Immature natural killer cell (primary cell): ENCODE data around the gene STX16. TPM values are rescaled to one million over a fixed set of nuclear protein-coding genes. Genes with fewer than 3 reads are reported as not detected.
"Not testable (repeated sequence)": the region's sequence is repeated elsewhere in the genome, so short reads cannot be mapped to it uniquely, and the experiment has no call there.

ENCODE experiments used
- DNase-seq, 3 donors: peaks; one replicate each; pipeline ENCODE4 v3.0.0; 2022; ENCODE audit warnings: mixed read lengths in 1 of 3
- H3K27ac Mint-ChIP-seq, 6 donors: one replicate each; pipeline ENCODE4 v1.8.0; 2020; ENCODE audit warnings: mixed read lengths in 6 of 6, mild to moderate bottlenecking in 5 of 6, inconsistent platforms in 4 of 6, moderate library complexity in 3 of 6
- H3K27me3 Mint-ChIP-seq, 3 donors: one replicate each; pipeline ENCODE4 v1.8.0; 2020 to 2021; ENCODE audit warnings: low read depth in 3 of 3, mild to moderate bottlenecking in 3 of 3, mixed read lengths in 3 of 3, moderate library complexity in 3 of 3, inconsistent platforms in 1 of 3
- H3K36me3 Mint-ChIP-seq, 3 donors: one replicate each; pipeline ENCODE4 v1.8.0; 2020; ENCODE audit warnings: mixed read lengths in 3 of 3, inconsistent platforms in 2 of 3, mild to moderate bottlenecking in 2 of 3
- H3K4me1 Mint-ChIP-seq, 2 donors: one replicate each; pipeline ENCODE4 v1.8.0; 2020; ENCODE audit warnings: inconsistent platforms in 2 of 2, mild to moderate bottlenecking in 2 of 2, mixed read lengths in 2 of 2, moderate library complexity in 1 of 2
- H3K4me3 Mint-ChIP-seq, 5 donors: one replicate each; pipeline ENCODE4 v1.8.0; 2020; ENCODE audit warnings: mild to moderate bottlenecking in 5 of 5, mixed read lengths in 5 of 5, inconsistent platforms in 3 of 5, moderate library complexity in 3 of 5
- H3K9me3 Mint-ChIP-seq, 6 donors: one replicate each; pipeline ENCODE4 v1.8.0; 2020; ENCODE audit warnings: mild to moderate bottlenecking in 6 of 6, mixed read lengths in 6 of 6, inconsistent platforms in 4 of 6, moderate library complexity in 3 of 6
- polyA plus RNA-seq, 3 donors: library from polyadenylated mRNA; unstranded; fragments of 300-500 nt; fragmentation: Illumina TruSeq; gene quantifications; one replicate each; pipeline ENCODE4 v1.2.3, GENCODE V29; 2021

Gene STX16
- polyA plus RNA-seq, 3 donors from 2014 or later = 17.2 to 24.9 (median 21.1) TPM

DNA sequence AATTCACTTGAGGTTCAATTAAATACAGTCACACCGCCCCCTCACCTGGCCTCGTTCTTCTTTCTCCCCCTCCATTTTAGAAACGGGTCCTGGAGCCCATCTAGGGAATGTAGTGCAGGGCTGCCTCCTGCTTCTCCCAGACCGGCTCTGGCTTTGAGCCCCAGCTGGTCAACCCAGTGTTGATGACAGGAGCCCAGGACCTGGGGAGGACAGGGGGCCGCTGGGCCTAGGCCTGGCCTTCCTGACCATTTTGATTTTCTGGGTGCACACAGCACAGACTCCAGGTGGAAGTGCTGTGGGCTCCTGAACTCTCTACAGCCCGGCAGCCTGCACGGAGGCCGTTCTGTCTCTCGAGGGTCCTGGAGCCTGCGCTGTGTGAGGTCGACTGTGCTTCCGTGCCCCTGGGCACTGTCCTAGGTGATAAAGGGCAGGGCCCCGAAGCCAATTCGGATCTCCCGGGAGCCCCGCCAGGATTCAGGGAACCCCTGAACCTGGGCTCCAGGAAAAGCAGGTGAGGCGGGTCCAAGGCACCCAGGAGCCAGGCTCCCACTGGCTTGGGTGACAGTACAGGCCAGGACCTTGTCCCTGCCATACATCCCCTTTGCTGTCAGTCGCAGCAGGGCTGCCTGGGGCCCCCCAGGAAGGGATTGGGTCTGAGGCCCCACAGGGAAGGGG lies 64.9 kb downstream of the STX16 start:
- H3K27me3 Mint-ChIP-seq = peaks cover 0 to 3% (median 2%) of the 10 kb centered on the region in 3 donors
- H3K4me1 Mint-ChIP-seq = no peaks in the 10 kb centered on the region

DNA sequence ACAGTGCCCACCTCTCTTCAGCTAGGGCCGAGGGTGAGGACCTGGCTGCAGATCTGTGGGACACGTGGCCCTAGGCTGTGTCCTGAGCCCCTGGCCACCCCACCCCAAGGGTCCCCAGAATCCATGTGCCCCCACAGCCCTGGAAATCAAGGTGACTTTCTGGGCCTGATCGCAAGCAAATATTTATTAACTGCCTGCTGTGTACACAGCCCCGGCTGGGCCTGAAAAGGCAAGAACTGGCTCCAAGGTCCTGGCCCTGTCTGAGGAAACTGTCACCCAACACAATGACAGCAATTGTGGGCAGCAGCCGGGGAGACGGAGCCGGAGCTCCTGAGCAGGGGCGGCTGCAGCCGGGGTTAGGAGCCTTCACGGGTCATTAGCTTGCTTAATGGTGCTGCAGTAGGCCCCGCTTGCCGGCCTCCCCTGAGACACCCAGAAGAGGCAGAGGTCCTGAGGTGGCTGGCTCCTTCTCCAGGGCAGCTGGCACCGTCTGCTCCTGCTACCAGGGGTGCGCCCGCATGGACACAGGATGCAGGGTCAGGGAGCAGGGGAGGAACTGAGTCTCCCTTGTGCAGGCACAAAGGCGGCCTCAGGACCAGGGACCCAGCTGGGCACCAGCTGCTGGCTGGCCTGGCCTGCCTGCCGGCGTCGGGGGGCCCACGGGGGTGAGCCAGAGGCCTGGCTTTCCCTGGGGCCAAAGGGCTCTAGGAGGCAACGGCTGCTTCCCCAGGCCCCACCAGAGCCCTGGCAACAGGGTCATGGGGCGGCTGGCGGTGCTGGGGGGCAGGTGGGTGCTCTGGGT lies 65.6 kb downstream of the STX16 start:
- Mint-ChIP-seq H3K9me3 (no peaks in the 10 kb centered on the region), H3K36me3 (no peaks in the 10 kb centered on the region), H3K4me1 (no peaks in the 10 kb centered on the region), H3K4me3 (no peak overlapping the region), H3K27ac (no peak overlapping the region), H3K27me3 (peaks cover 2 to 3% (median 3%) of the 10 kb centered on the region in 3 donors)
- DNase-seq = no peak

More for the DNA sequence above, 64.9 kb downstream of the STX16 start:
- no peak for DNase-seq
- Mint-ChIP-seq H3K36me3 (no peaks in the 10 kb centered on the region), H3K4me3 (no peak overlapping the region), H3K27ac (no peak overlapping the region), H3K9me3 (no peaks in the 10 kb centered on the region)

DNA sequence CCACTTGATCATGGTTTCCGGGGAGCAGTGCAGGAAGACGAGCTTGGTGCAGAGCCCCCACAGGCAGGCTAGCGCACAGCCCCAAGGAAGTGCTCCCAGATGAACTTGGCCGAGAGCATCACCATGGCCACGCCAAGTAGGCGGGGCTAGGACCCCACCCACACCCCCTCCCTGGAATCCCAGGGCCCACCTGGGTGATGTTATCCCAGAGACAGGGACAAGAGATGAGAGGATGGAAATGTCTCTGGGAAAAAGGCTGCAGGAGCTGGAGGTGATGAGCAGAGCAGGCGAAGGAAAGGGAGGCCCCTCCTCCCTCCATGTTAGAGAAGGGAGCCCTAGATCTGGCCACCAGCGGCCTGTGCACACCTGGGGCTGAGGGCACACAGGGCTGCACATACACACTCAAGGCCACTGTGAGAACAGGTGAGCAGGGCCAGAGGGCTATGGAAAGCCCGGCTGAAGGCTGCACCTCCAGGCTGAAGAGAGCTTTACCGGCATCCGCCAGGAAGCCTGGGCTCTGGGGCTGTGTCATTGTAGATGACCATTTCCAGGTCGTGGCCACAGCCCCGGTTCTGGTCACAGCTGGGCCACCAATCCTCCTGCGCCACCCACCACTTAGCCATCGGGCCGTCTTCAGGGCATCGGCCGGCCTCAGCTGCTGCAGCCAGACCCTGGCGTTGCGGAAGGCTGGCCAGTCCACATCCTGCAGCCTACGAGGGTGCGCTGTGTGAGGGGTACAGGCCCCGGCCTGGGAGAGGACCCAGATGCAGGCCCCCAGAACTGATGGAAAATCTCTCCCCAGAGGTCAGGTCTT lies 66.4 kb downstream of the STX16 start:
- H3K27me3 Mint-ChIP-seq = peaks cover 0 to 3% (median 3%) of the 10 kb centered on the region in 3 donors
- no peaks in the 10 kb centered on the region for H3K4me1 Mint-ChIP-seq
- no peaks in the 10 kb centered on the region for H3K9me3 Mint-ChIP-seq
- no peaks in the 10 kb centered on the region for H3K36me3 Mint-ChIP-seq
- no peak for DNase-seq
- H3K27ac Mint-ChIP-seq = no peak overlapping the region
- no peak overlapping the region for H3K4me3 Mint-ChIP-seq

DNA sequence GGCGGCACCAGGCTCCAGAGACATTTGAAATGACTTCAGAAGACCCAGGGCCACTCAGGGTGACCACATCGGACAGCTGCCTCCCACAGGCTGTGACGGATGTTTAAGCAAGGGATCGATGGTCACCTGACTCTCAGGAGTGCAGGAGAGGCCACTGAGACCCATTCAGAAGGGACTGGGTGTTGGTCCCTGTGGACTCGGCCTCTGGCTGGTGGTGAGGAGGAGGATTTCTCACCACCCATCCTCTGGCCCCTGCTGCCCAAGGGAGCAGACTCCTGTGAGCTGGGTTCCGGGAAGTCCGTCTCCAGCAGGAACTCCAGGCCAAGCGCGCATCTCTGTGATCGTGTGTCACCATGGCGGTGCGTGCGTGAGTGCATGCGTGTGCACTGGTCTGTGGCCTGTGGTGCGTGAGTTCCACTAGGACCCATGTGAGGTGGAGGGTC lies 67.1 kb downstream of the STX16 start:
- Mint-ChIP-seq H3K27ac (no peak overlapping the region), H3K36me3 (no peaks in the 10 kb centered on the region), H3K4me1 (no peaks in the 10 kb centered on the region), H3K4me3 (no peak overlapping the region), H3K9me3 (no peaks in the 10 kb centered on the region), H3K27me3 (peaks cover 0 to 5% (median 5%) of the 10 kb centered on the region in 3 donors)
- no peak for DNase-seq

DNA sequence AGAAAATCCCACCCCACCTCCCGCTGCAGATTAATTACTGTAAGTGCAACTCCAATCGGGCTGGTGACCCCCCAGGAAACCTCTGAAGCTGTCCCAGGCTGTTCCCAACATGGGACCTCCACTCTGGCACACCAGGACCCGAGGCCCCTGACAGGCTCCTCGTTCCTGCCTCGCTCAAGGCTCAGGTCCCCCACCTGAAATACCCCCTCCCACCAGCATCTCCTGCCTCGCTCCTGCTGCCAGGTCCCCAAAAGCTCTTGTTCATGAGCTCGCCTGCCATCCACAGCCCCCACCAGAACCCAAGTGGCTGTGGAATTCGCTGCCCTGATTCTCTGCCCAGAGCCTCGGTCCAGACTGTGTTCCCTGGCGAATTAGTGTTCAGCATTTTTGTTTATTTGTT lies 67.6 kb downstream of the STX16 start:
- H3K27ac Mint-ChIP-seq = no peak overlapping the region
- no peak for DNase-seq
- H3K27me3 Mint-ChIP-seq = peaks cover 0 to 5% (median 5%) of the 10 kb centered on the region in 3 donors
- H3K36me3 Mint-ChIP-seq = no peaks in the 10 kb centered on the region
- no peaks in the 10 kb centered on the region for H3K9me3 Mint-ChIP-seq
- H3K4me1 Mint-ChIP-seq = no peaks in the 10 kb centered on the region
- no peak overlapping the region for H3K4me3 Mint-ChIP-seq

DNA sequence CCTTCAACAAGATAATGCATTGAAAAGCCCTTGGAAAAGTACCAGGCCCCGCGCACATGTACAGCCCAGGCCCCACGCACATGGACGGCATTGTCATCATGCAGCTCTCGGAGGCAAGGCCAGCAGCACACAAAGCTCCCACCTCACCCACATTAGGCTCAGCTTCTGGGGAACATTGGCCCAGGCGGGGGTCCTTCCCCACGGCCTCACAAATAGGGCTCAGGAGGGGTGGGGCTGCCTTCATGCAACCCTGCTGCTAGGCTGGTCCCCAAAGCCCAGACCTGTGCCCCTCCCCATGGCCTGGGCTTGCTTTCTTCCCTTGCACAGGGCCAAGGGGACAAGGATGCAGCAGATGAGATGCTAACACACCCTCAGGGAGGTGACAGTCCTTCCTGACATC lies 68.2 kb downstream of the STX16 start:
- no peak for DNase-seq
- Mint-ChIP-seq H3K36me3 (no peaks in the 10 kb centered on the region), H3K27me3 (peaks cover 0 to 7% (median 5%) of the 10 kb centered on the region in 3 donors), H3K27ac (no peak overlapping the region), H3K9me3 (no peaks in the 10 kb centered on the region), H3K4me1 (no peaks in the 10 kb centered on the region), H3K4me3 (no peak overlapping the region)

DNA sequence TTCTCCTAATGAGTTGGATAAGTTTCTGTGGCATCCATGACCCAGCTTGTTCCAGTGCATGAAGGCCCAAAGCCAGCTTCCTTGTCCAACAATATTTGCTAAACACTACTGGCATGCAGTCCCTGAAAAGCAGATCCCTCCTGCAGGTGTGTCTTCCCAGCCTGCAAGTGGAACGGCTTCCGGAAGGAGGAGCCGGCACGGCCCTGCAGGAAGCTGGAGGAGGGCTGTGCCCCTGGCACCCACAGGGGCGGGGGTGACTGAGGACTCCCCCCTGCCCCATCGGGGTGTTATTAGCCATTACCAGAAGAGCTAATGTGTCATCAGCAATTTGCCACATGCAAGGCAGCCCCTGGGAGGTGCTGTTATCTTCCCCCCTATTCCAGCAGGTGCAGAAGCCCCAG lies 68.9 kb downstream of the STX16 start:
- no peak for DNase-seq
- H3K9me3 Mint-ChIP-seq = no peaks in the 10 kb centered on the region
- peaks cover 0 to 8% (median 5%) of the 10 kb centered on the region in 3 donors for H3K27me3 Mint-ChIP-seq
- no peaks in the 10 kb centered on the region for H3K36me3 Mint-ChIP-seq
- no peak overlapping the region for H3K27ac Mint-ChIP-seq
- H3K4me1 Mint-ChIP-seq = no peaks in the 10 kb centered on the region
- no peak overlapping the region for H3K4me3 Mint-ChIP-seq

DNA sequence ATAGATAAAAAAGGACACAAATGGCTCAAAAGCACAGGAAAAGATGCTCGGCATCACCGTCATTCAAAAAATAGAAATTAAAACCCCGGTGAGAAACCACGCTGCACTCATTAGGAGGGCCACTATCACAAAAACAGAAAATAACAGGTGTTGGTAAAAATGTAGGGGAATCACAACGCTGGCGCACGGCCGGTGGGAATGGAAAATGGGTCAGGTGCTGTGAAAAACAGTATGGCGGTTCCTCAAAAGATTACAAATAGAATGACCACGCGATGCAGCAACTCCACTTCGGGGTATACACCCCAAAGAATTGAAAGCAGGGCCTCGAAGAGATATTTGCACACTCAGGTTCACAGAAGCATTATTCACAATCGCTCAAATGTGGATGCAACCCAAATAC lies 69.8 kb downstream of the STX16 start:
- no peak for DNase-seq
- no peaks in the 10 kb centered on the region for H3K9me3 Mint-ChIP-seq
- H3K27me3 Mint-ChIP-seq = peaks cover 0 to 8% (median 5%) of the 10 kb centered on the region in 3 donors
- H3K4me1 Mint-ChIP-seq = no peaks in the 10 kb centered on the region
- no peak overlapping the region for H3K27ac Mint-ChIP-seq
- no peak overlapping the region for H3K4me3 Mint-ChIP-seq
- H3K36me3 Mint-ChIP-seq = no peaks in the 10 kb centered on the region

DNA sequence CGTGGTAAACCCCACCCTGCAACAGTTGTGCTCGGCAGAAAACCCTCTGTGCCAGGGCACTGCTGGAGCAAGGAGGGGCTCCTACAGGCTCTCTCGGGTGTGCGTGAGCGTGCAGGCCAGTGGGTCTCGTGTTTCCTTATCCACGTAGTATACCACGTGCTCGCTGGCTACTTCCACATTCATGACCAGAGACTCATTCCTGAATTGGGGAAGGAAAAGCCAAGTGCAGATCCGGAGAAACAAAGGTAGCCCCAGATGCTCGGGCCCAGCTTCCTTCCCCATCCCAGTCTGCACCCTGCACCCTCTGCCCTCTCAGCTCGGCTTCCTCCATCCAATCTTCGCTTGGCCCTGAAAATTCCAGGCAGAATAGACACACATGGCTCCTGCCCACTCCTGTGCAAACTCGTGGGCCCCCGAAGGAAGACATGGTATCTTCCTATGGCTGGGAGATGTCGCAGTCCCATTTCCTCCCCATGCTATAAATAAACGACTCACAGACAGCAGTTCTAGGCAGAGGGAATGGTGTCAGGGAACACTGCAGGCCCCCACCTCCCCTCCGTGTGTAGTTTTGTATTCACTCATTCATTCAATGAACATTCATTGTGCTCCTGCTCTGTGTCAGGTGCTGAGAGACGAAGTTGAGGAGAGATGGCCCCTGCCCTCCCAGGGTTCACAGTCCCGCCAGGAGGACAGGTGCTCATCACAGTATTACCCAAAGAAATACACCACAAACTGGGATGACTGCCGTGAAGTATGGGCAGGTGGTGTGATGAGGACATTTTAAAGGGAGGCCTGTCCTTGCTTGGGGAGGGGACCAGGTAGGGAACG lies 71.1 kb downstream of the STX16 start:
- Mint-ChIP-seq H3K36me3 (no peaks in the 10 kb centered on the region), H3K9me3 (peaks cover 0 to 2% (median 0%) of the 10 kb centered on the region in 6 donors), H3K27me3 (peaks cover 0 to 8% (median 8%) of the 10 kb centered on the region in 3 donors), H3K4me3 (no peak overlapping the region), H3K27ac (no peak overlapping the region), H3K4me1 (no peaks in the 10 kb centered on the region)
- DNase-seq = no peak

DNA sequence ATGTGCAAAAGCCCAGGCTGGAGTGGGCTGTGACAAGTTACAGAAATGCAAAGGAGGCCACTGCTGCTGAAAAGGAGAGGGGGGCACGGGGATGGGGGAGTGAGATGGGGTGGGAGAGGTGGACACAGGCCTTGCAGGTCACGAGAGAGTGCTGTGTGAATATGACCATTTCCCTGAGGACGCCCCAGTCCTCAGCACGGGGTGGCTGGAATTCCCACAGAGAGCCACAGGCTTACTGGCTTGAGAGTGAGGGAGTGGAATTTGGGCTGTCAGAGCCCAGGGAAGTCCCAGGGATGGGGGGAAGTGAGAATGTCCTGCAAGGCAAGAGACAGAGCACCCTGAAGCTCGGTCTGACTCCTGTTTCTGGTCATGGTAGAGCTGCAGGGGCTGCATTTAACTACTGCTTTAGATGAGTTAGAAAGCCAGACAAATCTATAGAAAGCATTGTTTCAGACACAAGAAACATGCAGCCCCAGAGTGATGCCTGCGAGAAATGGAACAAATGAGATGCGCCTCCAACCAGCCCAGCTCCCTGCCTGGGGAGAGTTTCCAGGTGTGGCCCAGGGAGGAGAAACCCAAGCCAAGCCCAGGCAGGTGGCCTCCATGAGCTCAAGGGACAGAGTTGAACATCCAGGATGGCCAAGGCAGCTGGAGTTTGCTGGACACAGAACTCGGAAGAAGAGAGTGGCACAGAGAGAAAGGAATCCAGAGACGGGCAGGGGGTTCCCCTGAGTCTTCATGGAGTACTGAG lies 72.0 kb downstream of the STX16 start:
- no peak overlapping the region for H3K4me3 Mint-ChIP-seq
- no peak overlapping the region for H3K27ac Mint-ChIP-seq
- H3K9me3 Mint-ChIP-seq = peaks cover 0 to 2% (median 0%) of the 10 kb centered on the region in 6 donors
- no peaks in the 10 kb centered on the region for H3K36me3 Mint-ChIP-seq
- H3K27me3 Mint-ChIP-seq = peaks cover 0 to 8% (median 8%) of the 10 kb centered on the region in 3 donors
- no peaks in the 10 kb centered on the region for H3K4me1 Mint-ChIP-seq
- no peak for DNase-seq

DNA sequence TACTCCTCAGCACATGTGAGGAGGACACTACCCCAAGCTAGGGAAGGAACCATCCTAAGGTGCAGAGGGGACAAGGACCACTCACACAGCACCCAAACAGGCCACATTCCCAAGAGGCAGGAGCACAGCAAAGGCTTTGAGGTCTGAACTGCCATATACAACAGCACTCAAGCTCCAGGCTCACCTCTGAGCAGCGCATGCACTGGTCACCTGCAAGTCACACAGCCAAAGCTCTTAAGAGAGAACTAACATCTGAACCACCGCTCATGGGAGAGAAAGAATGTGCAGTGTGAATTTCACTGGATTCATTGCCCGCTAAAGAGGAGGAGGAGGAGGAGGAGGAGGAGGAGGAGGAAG lies 72.5 kb downstream of the STX16 start:
- H3K4me1 Mint-ChIP-seq = no peaks in the 10 kb centered on the region
- peaks cover 0 to 8% (median 8%) of the 10 kb centered on the region in 3 donors for H3K27me3 Mint-ChIP-seq
- H3K27ac Mint-ChIP-seq = no peak overlapping the region
- no peaks in the 10 kb centered on the region for H3K36me3 Mint-ChIP-seq
- no peak overlapping the region for H3K4me3 Mint-ChIP-seq
- H3K9me3 Mint-ChIP-seq = peaks cover 0 to 2% (median 0%) of the 10 kb centered on the region in 6 donors
- DNase-seq = no peak

DNA sequence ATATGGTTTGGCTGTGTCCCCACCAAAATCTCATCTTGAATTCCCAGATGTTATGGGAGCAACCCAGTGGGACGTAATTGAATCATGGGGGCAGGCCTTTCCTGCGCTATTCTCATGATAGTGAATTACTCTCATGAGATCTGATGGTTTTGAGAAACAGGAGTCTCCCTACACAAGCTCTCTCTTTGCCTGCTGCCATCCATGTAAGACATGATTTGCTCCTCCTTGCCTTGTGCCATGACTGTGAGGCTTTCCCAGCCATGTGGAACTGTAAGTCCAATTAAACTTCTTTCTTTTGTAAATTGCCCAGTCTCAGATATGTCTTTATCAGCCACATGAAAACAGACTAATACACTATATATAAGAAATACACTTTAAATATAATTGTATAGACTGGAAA lies 75.1 kb downstream of the STX16 start:
- H3K27me3 Mint-ChIP-seq = peaks cover 3 to 13% (median 5%) of the 10 kb centered on the region in 3 donors
- H3K9me3 Mint-ChIP-seq, DNase-seq, H3K4me3 Mint-ChIP-seq, H3K4me1 Mint-ChIP-seq, H3K36me3 Mint-ChIP-seq, H3K27ac Mint-ChIP-seq: not testable (repeated sequence)
